Fibroblast of the aortic adventitia (primary cell): Measurements from ENCODE around the gene C4orf51. TPM values are rescaled to one million over a fixed set of nuclear protein-coding genes. Genes with fewer than 3 reads are reported as not detected.

Experiments used
- DNase-seq: peaks from one replicate; pipeline ENCODE4 v3.0.0-alpha.2; 2010; ENCODE audit warnings: low read depth
- H3K4me3 ChIP-seq: 2 replicates; pipeline ENCODE4 v1.5.1; 2011; ENCODE audit warnings: low read depth, mild to moderate bottlenecking, control low read depth, low read length, moderate library complexity
- total RNA-seq: library from RNA; depleted of rRNA; stranded (reverse); fragments of >200 nt; gene quantifications from 2 replicates; pipeline ENCODE4 v1.2.3, GENCODE V29; 2012; ENCODE audit warnings: low replicate concordance
- TF ChIP-seq, protein P1 (sequence below): IDR thresholded peaks from 2 replicates; pipeline ENCODE4 v1.5.1; 2011; ENCODE audit warnings: mild to moderate bottlenecking, low read length, control low read depth, inconsistent platforms; ENCODE audit not compliant: insufficient read depth

C4orf51 gene
- total RNA-seq, 1 donor, result not detected

DNA sequence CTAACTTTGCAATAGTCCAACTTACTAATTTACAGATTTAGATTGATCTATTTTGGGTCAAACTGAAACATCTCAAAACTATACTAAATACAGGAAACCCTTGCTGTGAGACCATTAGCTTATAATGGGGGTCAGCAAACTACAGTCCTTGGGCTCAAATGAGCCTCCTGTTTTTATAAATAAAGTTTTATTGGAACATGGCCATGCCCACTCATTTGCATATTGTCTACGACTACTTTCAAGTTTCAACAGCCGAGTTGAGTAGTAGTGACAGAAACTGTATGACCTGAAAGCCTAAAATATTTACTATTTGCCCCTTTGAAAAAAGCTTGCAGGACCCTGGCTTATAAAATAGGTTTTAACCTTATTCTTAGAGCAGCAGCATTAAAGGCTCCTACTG is 92.4 kb downstream of the C4orf51 start:
- no peak overlapping the region for H3K4me3 ChIP-seq
- TF ChIP-seq, protein P1, sequence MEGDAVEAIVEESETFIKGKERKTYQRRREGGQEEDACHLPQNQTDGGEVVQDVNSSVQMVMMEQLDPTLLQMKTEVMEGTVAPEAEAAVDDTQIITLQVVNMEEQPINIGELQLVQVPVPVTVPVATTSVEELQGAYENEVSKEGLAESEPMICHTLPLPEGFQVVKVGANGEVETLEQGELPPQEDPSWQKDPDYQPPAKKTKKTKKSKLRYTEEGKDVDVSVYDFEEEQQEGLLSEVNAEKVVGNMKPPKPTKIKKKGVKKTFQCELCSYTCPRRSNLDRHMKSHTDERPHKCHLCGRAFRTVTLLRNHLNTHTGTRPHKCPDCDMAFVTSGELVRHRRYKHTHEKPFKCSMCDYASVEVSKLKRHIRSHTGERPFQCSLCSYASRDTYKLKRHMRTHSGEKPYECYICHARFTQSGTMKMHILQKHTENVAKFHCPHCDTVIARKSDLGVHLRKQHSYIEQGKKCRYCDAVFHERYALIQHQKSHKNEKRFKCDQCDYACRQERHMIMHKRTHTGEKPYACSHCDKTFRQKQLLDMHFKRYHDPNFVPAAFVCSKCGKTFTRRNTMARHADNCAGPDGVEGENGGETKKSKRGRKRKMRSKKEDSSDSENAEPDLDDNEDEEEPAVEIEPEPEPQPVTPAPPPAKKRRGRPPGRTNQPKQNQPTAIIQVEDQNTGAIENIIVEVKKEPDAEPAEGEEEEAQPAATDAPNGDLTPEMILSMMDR, result no peak
- DNase-seq, result no peak

DNA sequence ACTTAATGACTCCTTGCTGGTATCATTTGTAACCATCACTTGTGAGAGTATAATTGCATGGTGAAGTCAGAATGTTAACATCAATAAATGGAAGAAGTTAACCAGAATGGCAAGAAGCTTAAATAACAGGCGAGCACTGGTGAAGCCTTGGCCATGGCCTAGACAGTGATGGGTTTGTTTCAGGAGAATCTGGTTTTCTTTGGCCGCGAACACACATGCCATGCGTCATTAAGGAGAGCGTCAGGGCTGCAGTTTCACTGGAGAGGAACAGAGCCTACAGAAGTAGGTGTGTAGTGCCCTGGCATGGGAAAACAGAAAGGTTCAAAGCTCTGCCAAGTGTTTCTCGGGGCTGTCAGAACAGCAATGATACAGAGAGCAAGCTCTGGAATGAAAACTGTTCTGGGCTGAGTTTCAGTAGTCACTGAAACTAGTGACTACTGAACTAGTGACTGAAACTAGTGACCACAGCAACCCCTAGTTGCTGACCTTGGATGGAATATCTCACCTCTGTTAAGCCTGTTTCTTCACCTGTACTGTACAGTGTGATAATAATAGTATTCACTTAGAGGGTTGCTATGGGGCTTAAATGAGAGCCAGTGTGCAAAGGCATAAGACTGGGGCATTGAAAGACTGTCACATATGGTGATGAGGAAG is 93.8 kb downstream of the C4orf51 start:
- TF ChIP-seq, protein P1, result no peak
- H3K4me3 ChIP-seq, result no peak overlapping the region
- DNase-seq, result peak; percentile 57

DNA sequence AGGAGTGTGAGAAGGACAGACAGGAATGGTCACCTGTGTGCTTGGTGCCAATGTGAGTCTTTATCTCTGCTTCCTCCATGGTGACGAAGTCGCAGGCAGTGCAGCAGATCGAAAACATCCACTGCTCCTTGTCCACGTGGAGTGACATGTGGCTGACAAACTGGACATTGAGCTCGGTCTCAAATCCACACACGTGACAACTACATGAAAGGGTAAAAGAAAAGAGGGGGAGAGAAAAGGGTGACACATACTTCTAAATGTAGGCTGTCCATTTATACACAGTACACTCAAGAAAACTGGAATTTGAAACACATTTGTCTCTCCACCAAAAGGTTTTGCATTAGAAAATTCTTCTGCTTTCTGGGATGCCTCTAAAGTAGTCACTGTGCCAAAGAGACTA is 94.5 kb downstream of the C4orf51 start:
- TF ChIP-seq, protein P1, result no peak
- no peak overlapping the region for H3K4me3 ChIP-seq
- no peak for DNase-seq

- no peak overlapping the region for H3K4me3 ChIP-seq
- TF ChIP-seq, protein P1, result no peak
- no peak for DNase-seq
Measured at GRCh38 chr4:145775406-145775805, 95.5 kb downstream of the C4orf51 start.

DNA sequence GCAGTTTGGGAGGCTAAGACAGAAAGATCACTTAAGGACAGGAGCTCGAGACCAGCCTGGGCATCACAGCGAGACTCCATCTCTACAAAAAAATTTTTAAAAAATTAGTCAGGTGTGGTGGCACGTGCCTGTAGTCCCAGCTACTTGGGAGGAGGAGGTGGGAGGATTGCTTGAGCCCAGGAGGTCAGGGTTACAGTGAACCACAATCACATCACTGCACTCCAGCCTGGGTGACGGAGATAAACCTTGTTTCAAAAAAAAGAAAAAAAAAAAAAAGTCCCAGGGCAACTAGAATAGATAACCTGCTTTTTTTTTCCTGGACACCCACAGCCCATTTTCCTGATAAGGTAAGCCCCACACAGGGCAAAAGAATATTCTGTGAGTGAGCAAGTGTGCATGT is 96.3 kb downstream of the C4orf51 start:
- H3K4me3 ChIP-seq, result no peak overlapping the region
- no peak for DNase-seq
- TF ChIP-seq, protein P1, result no peak

GRCh38 chr4:145779319-145779801 is 99.4 kb downstream of the C4orf51 start:
- DNase-seq, result no peak
- H3K4me3 ChIP-seq, result no peak overlapping the region

More at GRCh38 chr4:145779319-145779801, 99.4 kb downstream of the C4orf51 start:
- TF ChIP-seq, protein P1, result no peak
